Right lobe of liver (tissue), 4 donors: ENCODE measurements around the gene LGI4.

ENCODE experiments used
- POLR2A ChIP-seq: fragments of 450-650 bp; IDR thresholded peaks from one replicate; pipeline ENCODE4 v1.6.1; 2017; ENCODE audit warnings: antibody characterized with exemption, mild to moderate bottlenecking
- TF ChIP-seq, protein P1 (sequence below), 4 donors: fragments of 200-600 bp in 3 of 4; fragments of 450-650 bp in 1 of 4; IDR thresholded peaks; one replicate each; pipeline versions ENCODE4 v1.5.1 to v1.8.0; 2016 to 2022; ENCODE audit warnings: antibody characterized with exemption in 4 of 4, mild to moderate bottlenecking in 2 of 4
- donor health status: DM: no; HTN: no; CAD: no.
- donor health status: DM: no; HTN: no; CAD: no.
- donor health status: DM: no; HTN: yes; CAD: no.

DNA sequence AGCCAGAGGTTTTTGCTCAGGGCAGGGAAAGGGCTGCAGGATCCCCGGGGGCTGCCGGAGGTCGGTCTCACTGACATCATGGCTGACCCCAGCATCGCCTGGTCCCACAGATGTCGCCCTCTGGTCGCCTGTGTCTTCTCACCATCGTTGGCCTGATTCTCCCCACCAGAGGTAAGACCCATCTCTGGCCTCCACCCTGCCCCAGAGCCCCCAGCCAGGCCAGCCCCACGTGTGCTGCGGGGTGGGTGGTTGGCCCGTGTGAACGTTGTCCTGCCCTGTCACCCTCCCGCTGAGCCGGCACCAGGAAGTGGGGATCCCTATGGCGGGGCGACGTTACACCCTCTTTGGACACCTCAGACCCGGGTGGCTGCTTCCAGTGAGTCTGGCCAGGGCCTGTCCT lies 20.6 kb upstream of the LGI4 start:
- TF ChIP-seq, protein P1, sequence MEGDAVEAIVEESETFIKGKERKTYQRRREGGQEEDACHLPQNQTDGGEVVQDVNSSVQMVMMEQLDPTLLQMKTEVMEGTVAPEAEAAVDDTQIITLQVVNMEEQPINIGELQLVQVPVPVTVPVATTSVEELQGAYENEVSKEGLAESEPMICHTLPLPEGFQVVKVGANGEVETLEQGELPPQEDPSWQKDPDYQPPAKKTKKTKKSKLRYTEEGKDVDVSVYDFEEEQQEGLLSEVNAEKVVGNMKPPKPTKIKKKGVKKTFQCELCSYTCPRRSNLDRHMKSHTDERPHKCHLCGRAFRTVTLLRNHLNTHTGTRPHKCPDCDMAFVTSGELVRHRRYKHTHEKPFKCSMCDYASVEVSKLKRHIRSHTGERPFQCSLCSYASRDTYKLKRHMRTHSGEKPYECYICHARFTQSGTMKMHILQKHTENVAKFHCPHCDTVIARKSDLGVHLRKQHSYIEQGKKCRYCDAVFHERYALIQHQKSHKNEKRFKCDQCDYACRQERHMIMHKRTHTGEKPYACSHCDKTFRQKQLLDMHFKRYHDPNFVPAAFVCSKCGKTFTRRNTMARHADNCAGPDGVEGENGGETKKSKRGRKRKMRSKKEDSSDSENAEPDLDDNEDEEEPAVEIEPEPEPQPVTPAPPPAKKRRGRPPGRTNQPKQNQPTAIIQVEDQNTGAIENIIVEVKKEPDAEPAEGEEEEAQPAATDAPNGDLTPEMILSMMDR (IDR thresholded peaks at IDR 0.05): no peak
- no peak for TF ChIP-seq POLR2A
